ENCODE data around the gene HLA-E. TPM values are rescaled to one million over a fixed set of nuclear protein-coding genes. Genes with fewer than 3 reads are reported as not detected.
"Not testable (repeated sequence)": the region's sequence is repeated elsewhere in the genome, so short reads cannot be mapped to it uniquely, and the experiment has no call there.

The HLA-E gene
- total RNA-seq, 1 donor from 2014 or later, result 93.3 TPM

GRCh38 chr6:30462482-30462881 lies 26.8 kb upstream of the HLA-E start:
- no peak overlapping the region for H3K4me3 ChIP-seq (ENCODE audit: low read depth, low read length)
- DNase-seq (ENCODE audit: low read depth), result no peak
- TF ChIP-seq, protein P1, sequence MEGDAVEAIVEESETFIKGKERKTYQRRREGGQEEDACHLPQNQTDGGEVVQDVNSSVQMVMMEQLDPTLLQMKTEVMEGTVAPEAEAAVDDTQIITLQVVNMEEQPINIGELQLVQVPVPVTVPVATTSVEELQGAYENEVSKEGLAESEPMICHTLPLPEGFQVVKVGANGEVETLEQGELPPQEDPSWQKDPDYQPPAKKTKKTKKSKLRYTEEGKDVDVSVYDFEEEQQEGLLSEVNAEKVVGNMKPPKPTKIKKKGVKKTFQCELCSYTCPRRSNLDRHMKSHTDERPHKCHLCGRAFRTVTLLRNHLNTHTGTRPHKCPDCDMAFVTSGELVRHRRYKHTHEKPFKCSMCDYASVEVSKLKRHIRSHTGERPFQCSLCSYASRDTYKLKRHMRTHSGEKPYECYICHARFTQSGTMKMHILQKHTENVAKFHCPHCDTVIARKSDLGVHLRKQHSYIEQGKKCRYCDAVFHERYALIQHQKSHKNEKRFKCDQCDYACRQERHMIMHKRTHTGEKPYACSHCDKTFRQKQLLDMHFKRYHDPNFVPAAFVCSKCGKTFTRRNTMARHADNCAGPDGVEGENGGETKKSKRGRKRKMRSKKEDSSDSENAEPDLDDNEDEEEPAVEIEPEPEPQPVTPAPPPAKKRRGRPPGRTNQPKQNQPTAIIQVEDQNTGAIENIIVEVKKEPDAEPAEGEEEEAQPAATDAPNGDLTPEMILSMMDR (conservative IDR thresholded peaks at IDR 0.05; ENCODE audit: low read depth, low read length), result no peak

DNA sequence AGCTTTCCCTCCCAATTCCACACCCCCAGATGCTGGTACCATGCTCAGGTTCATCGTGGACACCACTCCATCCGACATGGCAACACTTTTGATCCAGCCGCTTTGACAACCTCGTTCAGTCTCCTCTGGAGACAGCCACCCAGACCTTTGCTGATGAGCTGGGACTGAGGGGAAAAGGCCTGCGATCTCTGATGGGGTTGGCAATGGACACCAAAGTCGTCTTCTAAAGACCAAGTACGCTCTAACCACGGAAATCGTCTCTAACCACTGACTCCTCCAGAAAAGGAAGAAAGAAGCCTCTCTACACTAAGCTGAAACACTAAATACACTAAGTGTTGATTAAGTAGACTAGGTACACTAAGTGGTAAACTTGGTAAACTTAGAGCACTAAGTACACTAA lies 26.1 kb upstream of the HLA-E start:
- H3K4me3 ChIP-seq (ENCODE audit: low read depth, low read length), result no peak overlapping the region
- no peak for DNase-seq (ENCODE audit: low read depth)
- TF ChIP-seq, protein P1 (conservative IDR thresholded peaks at IDR 0.05; ENCODE audit: low read depth, low read length), result no peak

GRCh38 chr6:30463651-30464618 lies 25.4 kb upstream of the HLA-E start:
- no peak for DNase-seq (ENCODE audit: low read depth)
- TF ChIP-seq, protein P1 (conservative IDR thresholded peaks at IDR 0.05; ENCODE audit: low read depth, low read length), result peak; percentile 31

DNA sequence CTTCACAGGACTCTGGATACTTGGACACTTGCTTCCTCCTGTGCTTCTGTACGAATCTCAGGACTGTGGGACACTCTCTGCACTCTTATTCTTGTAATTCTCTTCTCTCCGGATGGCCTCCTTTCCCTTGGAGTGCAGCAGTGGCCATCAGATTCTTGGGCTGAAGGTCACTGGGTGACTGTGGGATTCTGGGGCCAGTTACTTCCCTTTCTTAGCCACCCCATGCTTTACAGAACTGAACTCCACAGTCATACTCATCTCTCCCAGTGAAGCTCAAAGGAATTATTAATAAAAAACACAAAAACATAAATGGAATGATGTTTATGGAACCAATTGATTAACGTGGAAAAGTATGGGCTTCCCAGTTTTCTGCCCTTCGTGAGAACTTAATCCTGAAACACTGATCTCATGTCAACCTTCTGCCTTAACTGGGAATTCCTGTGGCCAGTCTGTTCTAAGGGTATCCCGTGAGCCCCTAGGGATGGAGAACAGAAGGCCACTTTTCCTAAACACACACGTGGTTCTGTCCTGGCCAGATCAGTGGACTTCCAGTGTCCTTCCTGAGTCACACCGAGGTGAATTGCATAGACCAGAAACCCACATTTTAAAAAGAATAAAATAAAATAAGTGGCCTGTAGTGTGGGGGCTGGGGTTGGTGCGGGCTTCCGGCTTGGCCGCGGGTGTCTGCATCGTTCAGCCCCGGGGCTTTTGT lies 23.6 kb upstream of the HLA-E start:
- peak overlapping the region; percentile 62 for H3K4me3 ChIP-seq (ENCODE audit: low read depth, low read length)
- no peak for DNase-seq (ENCODE audit: low read depth)
- TF ChIP-seq, protein P1 (conservative IDR thresholded peaks at IDR 0.05; ENCODE audit: low read depth, low read length), result no peak

More at GRCh38 chr6:30463651-30464618, 25.4 kb upstream of the HLA-E start:
- no peak overlapping the region for H3K4me3 ChIP-seq (ENCODE audit: low read depth, low read length)

- TF ChIP-seq, protein P1 (conservative IDR thresholded peaks at IDR 0.05; ENCODE audit: low read depth, low read length), result no peak
- no peak overlapping the region for H3K4me3 ChIP-seq (ENCODE audit: low read depth, low read length)
- DNase-seq (ENCODE audit: low read depth), result no peak
Observed at GRCh38 chr6:30470968-30471367, 18.3 kb upstream of the HLA-E start.

GRCh38 chr6:30475116-30475515 lies 14.2 kb upstream of the HLA-E start:
- not testable (repeated sequence) for DNase-seq (ENCODE audit: low read depth); H3K4me3 ChIP-seq (ENCODE audit: low read depth, low read length)

DNA sequence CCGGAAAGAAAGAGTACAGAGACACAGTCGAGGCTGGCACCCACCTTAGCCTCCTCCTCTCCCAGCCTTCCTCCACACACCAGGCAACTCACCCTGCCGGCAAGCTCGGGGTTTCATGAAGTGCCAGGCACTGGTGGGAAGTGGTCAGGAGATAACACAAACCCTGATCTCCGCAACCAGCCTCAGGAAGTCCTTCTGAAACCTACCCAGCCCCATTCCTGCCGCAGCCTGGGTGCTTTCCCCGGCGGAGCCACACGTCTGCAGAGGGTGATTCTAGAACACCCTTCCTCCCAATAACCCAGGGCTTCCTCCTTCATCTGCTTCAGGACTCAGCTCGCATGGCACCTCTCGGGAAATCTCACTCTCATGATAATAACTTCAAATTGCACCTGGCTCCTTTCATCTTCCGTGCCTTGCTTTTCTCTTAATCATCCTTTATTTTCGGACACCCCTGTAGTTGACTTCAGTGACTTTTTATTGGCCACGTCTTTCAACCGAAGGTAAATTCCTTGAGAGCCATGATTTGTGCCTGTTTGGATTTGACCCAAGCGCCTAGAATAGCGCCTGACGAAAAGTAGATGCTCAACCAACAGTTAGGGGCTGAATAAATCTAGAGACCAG lies 8.7 kb upstream of the HLA-E start:
- DNase-seq (ENCODE audit: low read depth), result no peak
- no peak overlapping the region for H3K4me3 ChIP-seq (ENCODE audit: low read depth, low read length)
- TF ChIP-seq, protein P1 (conservative IDR thresholded peaks at IDR 0.05; ENCODE audit: low read depth, low read length), result no peak
